22Rv1 (cell line): ENCODE measurements around the gene RAPSN.

Experiments
- CTCF ChIP-seq: fragments of 450-650 bp; IDR thresholded peaks from 2 replicates; pipeline ENCODE4 v1.5.1; 2017; ENCODE audit warnings: mild to moderate bottlenecking
- ZFX ChIP-seq: fragments of 450-650 bp; IDR thresholded peaks from 2 replicates; pipeline ENCODE4 v1.6.1; 2017; ENCODE audit warnings: antibody characterized with exemption, borderline replicate concordance

GRCh38 chr11:47495856-47496217, 46.9 kb upstream of the RAPSN start:
- no peak for TF ChIP-seq CTCF
- no peak for TF ChIP-seq ZFX
